Body of pancreas (tissue), 4 donors: ENCODE data around the gene C1QTNF1. TPM values are rescaled to one million over a fixed set of nuclear protein-coding genes. Genes with fewer than 3 reads are reported as not detected.

ENCODE experiments used
- ATAC-seq: fragments of 150-250 bp; one replicate; pipeline ENCODE4 v1.9.1; 2016
- DNase-seq, 4 donors: peaks; one replicate each; pipeline ENCODE4 v3.0.0-alpha.2; 2019
- H3K27ac ChIP-seq, 4 donors: fragments of 200-600 bp; sonication (generic); 1 replicate in 3 of 4; 2 replicates in 1 of 4; pipeline versions ENCODE4 v1.5.1 to v1.6.1; 2016 to 2019; ENCODE audit warnings: mild to moderate bottlenecking in 1 of 4, mixed read lengths in 1 of 4, moderate library complexity in 1 of 4
- H3K27me3 ChIP-seq, 2 donors: fragments of 200-600 bp; sonication (generic); one replicate each; pipeline ENCODE4 v1.6.0; 2016; ENCODE audit warnings: mild to moderate bottlenecking in 1 of 2
- H3K36me3 ChIP-seq, 2 donors: fragments of 200-600 bp; sonication (generic); replicated peaks in 1 of 2; 2 replicates each; pipeline ENCODE4 v1.5.1; 2016; ENCODE audit warnings: low read depth in 2 of 2; ENCODE audit not compliant: insufficient read depth in 1 of 2
- H3K4me1 ChIP-seq: fragments of 200-600 bp; sonication (generic); one replicate; pipeline ENCODE4 v1.6.0; 2016
- H3K4me3 ChIP-seq, 2 donors: fragments of 200-600 bp; sonication (generic); 1 replicate in 1 of 2; 2 replicates in 1 of 2; pipeline ENCODE4 v1.5.1; 2016 to 2019
- H3K9me3 ChIP-seq, 3 donors: fragments of 200-600 bp; sonication (generic); 1 replicate in 2 of 3; 2 replicates in 1 of 3; pipeline ENCODE4 v1.5.1; 2016
- CTCF ChIP-seq, 7 experiments: fragments of 450-650 bp in 4 of 7; fragments of 200-600 bp in 3 of 7; sonication (generic) in 3 of 7; IDR thresholded peaks; one replicate each; pipeline ENCODE4 v1.5.1; 2016 to 2019; ENCODE audit warnings: antibody characterized with exemption in 7 of 7
- POLR2A ChIP-seq, 3 donors: fragments of 450-650 bp; IDR thresholded peaks; one replicate each; pipeline ENCODE4 v1.6.1; 2016; ENCODE audit warnings: antibody characterized with exemption in 3 of 3, mild to moderate bottlenecking in 2 of 3
- WGBS, 2 donors: methylation state at CpG; one replicate each; pipeline ENCODE4 v1.1.5; 2017; 5-methylcytosine and 5-hydroxymethylcytosine counted together
- intact Hi-C: fragments of 100-400 bp; cut with DNase I; formaldehyde crosslinking; loops from one replicate; pipeline ENCODE4 v1.15.1; 2023
- total RNA-seq, 2 donors: library from RNA; depleted of rRNA; stranded (reverse); fragments of >200 nt; gene quantifications; one replicate each; pipeline ENCODE4 v1.1.0, GENCODE V29; 2016

Gene C1QTNF1
- total RNA-seq, 2 donors from 2014 or later, result 8.3 to 50.1 TPM

GRCh38 chr17:78990349-78991016 is 33.5 kb upstream of the C1QTNF1 start:
- no peak overlapping the region for H3K27ac ChIP-seq
- DNase-seq (peak in 1 of 4 donors; percentile 8), ATAC-seq (no peak)
- no peaks in the 10 kb centered on the region for H3K27me3 ChIP-seq
- peaks cover 0 to 3% of the 10 kb centered on the region in 2 donors for H3K36me3 ChIP-seq
- intact Hi-C loops, result no loop called here
- H3K9me3 ChIP-seq, result no peaks in the 10 kb centered on the region
- WGBS, 2 donors, result 93 to 97% methylated on average over 27 to 29 of the region's 29 CpGs
- H3K4me3 ChIP-seq, result no peak overlapping the region
- peaks cover 30% of the 10 kb centered on the region for H3K4me1 ChIP-seq
- TF ChIP-seq CTCF (IDR thresholded peaks at IDR 0.05) (no peak), POLR2A (IDR thresholded peaks at IDR 0.05) (no peak)

- no peaks in the 10 kb centered on the region for H3K9me3 ChIP-seq
- peaks cover 31% of the 10 kb centered on the region for H3K4me1 ChIP-seq
- no peak for TF ChIP-seq POLR2A (IDR thresholded peaks at IDR 0.05)
- no peak for TF ChIP-seq CTCF (IDR thresholded peaks at IDR 0.05)
- ATAC-seq (no peak), DNase-seq (peak in 1 of 4 donors; percentile 4)
- no peak overlapping the region for H3K27ac ChIP-seq
- intact Hi-C loops, result no loop called here
- no peaks in the 10 kb centered on the region for H3K27me3 ChIP-seq
- WGBS, 2 donors, result 94 to 97% methylated on average over 23 to 33 of the region's 33 CpGs
- no peak overlapping the region for H3K4me3 ChIP-seq
- H3K36me3 ChIP-seq, result peaks cover 0 to 3% of the 10 kb centered on the region in 2 donors
These were observed 32.8 kb upstream of the C1QTNF1 start for GRCh38 chr17:78991017-78991738.

GRCh38 chr17:78991906-78992532 is 31.9 kb upstream of the C1QTNF1 start:
- ATAC-seq, result no peak
- no peak overlapping the region for H3K4me3 ChIP-seq
- no peak for TF ChIP-seq POLR2A (IDR thresholded peaks at IDR 0.05)
- no peak for TF ChIP-seq CTCF (IDR thresholded peaks at IDR 0.05)
- intact Hi-C loops, result no loop called here
- H3K36me3 ChIP-seq, result peaks cover 0 to 6% of the 10 kb centered on the region in 2 donors
- no peaks in the 10 kb centered on the region for H3K9me3 ChIP-seq
- 89 to 94% methylated on average over 12 to 22 of the region's 22 CpGs for WGBS, 2 donors
- H3K27ac ChIP-seq, result no peak overlapping the region
- H3K27me3 ChIP-seq, result no peaks in the 10 kb centered on the region
- DNase-seq, result no peak
- H3K4me1 ChIP-seq, result peaks cover 30% of the 10 kb centered on the region

- WGBS, 2 donors, result 74 to 78% methylated on average over 12 of the region's 12 CpGs
- Histone ChIP-seq H3K36me3 (peaks cover 0 to 9% of the 10 kb centered on the region in 2 donors), H3K4me1 (peaks cover 24% of the 10 kb centered on the region), H3K4me3 (no peak overlapping the region), H3K27me3 (no peaks in the 10 kb centered on the region), H3K27ac (no peak overlapping the region), H3K9me3 (no peaks in the 10 kb centered on the region)
- ATAC-seq, result no peak
- intact Hi-C loops, result no loop called here
- DNase-seq, result peak in 1 of 4 donors; percentile 5
- TF ChIP-seq POLR2A (IDR thresholded peaks at IDR 0.05), result no peak
- no peak for TF ChIP-seq CTCF (IDR thresholded peaks at IDR 0.05)
These were observed 31.3 kb upstream of the C1QTNF1 start for GRCh38 chr17:78992542-78993212.
